Nephron (organoid): Measurements from ENCODE around the gene C1orf159.

Source experiments
- H3K27ac Mint-ChIP-seq, 3 experiments: 2 replicates each; pipeline ENCODE4 v1.8.0; 2020; ENCODE audit warnings: mixed read lengths in 3 of 3, mild to moderate bottlenecking in 2 of 3, moderate library complexity in 1 of 3
- H3K27me3 Mint-ChIP-seq: 2 replicates; pipeline ENCODE4 v1.8.0; 2021; ENCODE audit warnings: low read depth, mild to moderate bottlenecking, moderate library complexity, mixed read lengths
- H3K36me3 Mint-ChIP-seq: 2 replicates; pipeline ENCODE4 v1.8.0; 2020; ENCODE audit warnings: low read depth, mixed read lengths
- H3K4me1 Mint-ChIP-seq: 2 replicates; pipeline ENCODE4 v1.8.0; 2020; ENCODE audit warnings: mixed read lengths
- H3K4me3 Mint-ChIP-seq, 3 experiments: 2 replicates each; pipeline ENCODE4 v1.8.0; 2020; ENCODE audit warnings: mild to moderate bottlenecking in 3 of 3, mixed read lengths in 3 of 3, moderate library complexity in 2 of 3
- H3K9me3 Mint-ChIP-seq: 2 replicates; pipeline ENCODE4 v1.8.0; 2020; ENCODE audit warnings: mixed read lengths
- CTCF ChIP-seq, 3 experiments: fragments of 200-600 bp; sonication (generic); IDR thresholded peaks; one replicate each; pipeline ENCODE4 v1.5.0; 2021; ENCODE audit warnings: antibody characterized with exemption in 3 of 3; ENCODE audit not compliant: unreplicated experiment in 3 of 3

C1orf159 gene

DNA sequence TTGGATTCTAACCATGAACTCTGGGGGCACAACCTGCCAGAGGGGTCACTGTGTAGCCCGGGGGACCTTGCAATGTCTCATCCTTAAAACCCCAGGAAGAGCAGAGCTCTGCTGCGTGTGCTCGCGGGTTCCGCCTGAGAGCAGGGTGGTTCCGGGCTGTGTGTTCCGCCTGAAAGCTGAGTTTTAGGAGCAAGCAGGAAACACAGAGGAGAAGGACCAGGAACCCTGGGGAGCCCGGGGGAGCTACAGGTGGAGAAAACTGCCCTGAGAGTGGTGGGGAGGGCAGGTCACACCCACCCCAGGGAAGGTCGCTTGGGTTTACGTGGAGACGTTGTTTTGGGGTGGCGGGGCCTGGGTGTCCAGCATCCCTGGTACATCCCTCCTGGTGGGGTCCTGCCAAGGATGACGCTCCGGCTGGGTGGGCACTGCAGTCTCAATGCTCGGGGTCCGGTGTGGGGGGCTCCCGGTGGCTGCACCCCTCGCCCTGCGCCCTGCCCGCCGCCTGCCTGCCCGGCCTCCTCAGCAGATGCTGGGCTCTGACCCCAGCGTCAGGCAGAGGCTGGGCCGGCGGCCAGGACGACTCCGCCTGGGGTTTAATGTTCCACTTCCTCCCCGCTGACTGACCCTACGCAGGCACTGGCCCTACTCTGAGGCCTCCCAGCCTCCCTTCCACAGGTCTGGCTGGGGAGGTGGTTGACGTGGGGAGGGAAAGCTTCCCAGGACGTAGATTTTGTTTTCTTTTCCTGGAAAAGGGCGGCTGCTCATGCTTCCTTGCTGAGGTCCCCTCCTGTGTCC is 17.3 kb upstream of the C1orf159 start:
- TF ChIP-seq CTCF (IDR thresholded peaks at IDR 0.05; ENCODE audit: unreplicated experiment in 3 of 3), result no peak
- no peaks in the 10 kb centered on the region for H3K9me3 Mint-ChIP-seq
- no peaks in the 10 kb centered on the region for H3K36me3 Mint-ChIP-seq
- peak overlapping the region in 2 of 3 experiments; percentile 32 to 40 for H3K4me3 Mint-ChIP-seq
- H3K27me3 Mint-ChIP-seq, result peaks cover 17% of the 10 kb centered on the region
- peaks cover 49% of the 10 kb centered on the region for H3K4me1 Mint-ChIP-seq
- H3K27ac Mint-ChIP-seq, result peak overlapping the region; percentile 85 to 100 (median 95)

DNA sequence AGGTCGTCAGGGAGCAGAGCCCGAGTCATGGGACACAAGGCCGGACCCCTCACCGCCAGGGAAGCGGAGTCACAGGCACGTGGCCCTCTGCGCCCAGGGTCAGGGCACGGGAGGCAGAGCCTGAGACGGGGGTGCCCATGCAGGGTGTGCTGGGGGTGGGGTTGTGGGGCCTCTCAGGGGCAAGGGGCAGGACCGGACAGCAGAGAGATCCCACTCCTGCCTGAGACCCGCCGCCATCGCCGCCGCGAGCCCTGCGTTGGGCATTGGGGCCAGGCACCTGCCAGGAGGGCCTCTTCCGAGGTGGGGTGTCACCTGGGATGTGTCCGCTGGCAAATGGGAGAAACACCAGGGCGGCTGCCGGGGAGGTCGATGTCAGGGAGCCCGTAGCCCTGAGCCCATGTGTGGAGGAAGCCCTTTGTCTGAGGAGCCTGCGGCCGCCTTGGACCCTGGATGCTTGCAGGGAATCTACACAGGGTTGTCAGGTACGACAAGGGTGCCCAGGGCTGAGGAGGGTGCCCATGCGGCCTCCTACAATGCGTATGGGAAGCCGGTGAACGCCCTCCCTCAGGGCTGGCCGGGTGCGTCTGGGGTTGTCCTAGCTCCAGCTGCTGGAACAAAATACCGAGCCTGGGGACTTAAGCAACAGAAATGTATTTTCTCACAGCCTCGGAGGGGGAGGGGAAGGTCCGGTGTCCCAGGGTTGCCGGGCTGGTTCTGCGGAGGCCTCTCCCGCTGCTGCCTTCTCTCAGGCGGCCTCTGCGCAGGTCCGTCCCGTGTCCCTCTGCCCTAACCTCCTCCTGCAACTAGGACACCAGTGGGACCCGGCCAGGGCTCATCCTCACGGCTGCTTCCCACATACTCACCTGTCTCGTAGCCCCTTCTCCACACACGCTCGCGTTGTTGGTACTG is 16.4 kb upstream of the C1orf159 start:
- no peak for TF ChIP-seq CTCF (IDR thresholded peaks at IDR 0.05; ENCODE audit: unreplicated experiment in 3 of 3)
- Mint-ChIP-seq H3K4me3 (peak overlapping the region in 2 of 3 experiments; percentile 40 to 44), H3K27me3 (peaks cover 11% of the 10 kb centered on the region), H3K9me3 (no peaks in the 10 kb centered on the region), H3K27ac (peak overlapping the region; percentile 95 to 100 (median 99)), H3K36me3 (no peaks in the 10 kb centered on the region), H3K4me1 (peaks cover 51% of the 10 kb centered on the region)

GRCh38 chr1:1130206-1131120 is 14.6 kb upstream of the C1orf159 start:
- Mint-ChIP-seq H3K4me3 (peak overlapping the region; percentile 71 to 81 (median 79)), H3K27ac (peak overlapping the region; percentile 99 to 100 (median 100)), H3K4me1 (peaks cover 53% of the 10 kb centered on the region), H3K9me3 (no peaks in the 10 kb centered on the region), H3K27me3 (peaks cover 8% of the 10 kb centered on the region), H3K36me3 (no peaks in the 10 kb centered on the region)
- TF ChIP-seq CTCF (IDR thresholded peaks at IDR 0.05; ENCODE audit: unreplicated experiment in 3 of 3), result no peak

- Mint-ChIP-seq H3K4me3 (peak overlapping the region; percentile 69 to 82 (median 74)), H3K36me3 (no peaks in the 10 kb centered on the region), H3K27ac (peak overlapping the region; percentile 99 to 100 (median 100)), H3K27me3 (peaks cover 7% of the 10 kb centered on the region), H3K9me3 (no peaks in the 10 kb centered on the region), H3K4me1 (peaks cover 48% of the 10 kb centered on the region)
- no peak for TF ChIP-seq CTCF (IDR thresholded peaks at IDR 0.05; ENCODE audit: unreplicated experiment in 3 of 3)
These were observed 13.5 kb upstream of the C1orf159 start for GRCh38 chr1:1129381-1129821.

GRCh38 chr1:1128454-1129139 is 12.7 kb upstream of the C1orf159 start:
- Mint-ChIP-seq H3K36me3 (peaks cover 3% of the 10 kb centered on the region), H3K4me1 (peaks cover 47% of the 10 kb centered on the region), H3K9me3 (no peaks in the 10 kb centered on the region), H3K27ac (peak overlapping the region; percentile 99 to 100 (median 100)), H3K27me3 (peaks cover 15% of the 10 kb centered on the region), H3K4me3 (peak overlapping the region; percentile 74 to 82 (median 80))
- TF ChIP-seq CTCF (IDR thresholded peaks at IDR 0.05; ENCODE audit: unreplicated experiment in 3 of 3), result no peak
